Ovary (tissue), 3 donors: ENCODE data around the gene NUP85.

ENCODE experiments used
- EP300 ChIP-seq: sonication (generic); formaldehyde crosslinking; IDR thresholded peaks from one replicate; pipeline ENCODE4 v1.6.1; 2017; ENCODE audit warnings: antibody characterized with exemption
- POLR2A ChIP-seq: fragments of 450-650 bp; IDR thresholded peaks from one replicate; pipeline ENCODE4 v1.6.1; 2017; ENCODE audit warnings: antibody characterized with exemption, mild to moderate bottlenecking, moderate library complexity
- TF ChIP-seq, protein P1 (sequence below), 3 donors: fragments of 450-650 bp in 2 of 3; fragments of 200-600 bp in 1 of 3; IDR thresholded peaks; one replicate each; pipeline versions ENCODE4 v1.5.1 to v1.8.0; 2016 to 2022; ENCODE audit warnings: antibody characterized with exemption in 3 of 3, mild to moderate bottlenecking in 1 of 3
- donor health status: DM: no; HTN: no; CAD: no.

DNA sequence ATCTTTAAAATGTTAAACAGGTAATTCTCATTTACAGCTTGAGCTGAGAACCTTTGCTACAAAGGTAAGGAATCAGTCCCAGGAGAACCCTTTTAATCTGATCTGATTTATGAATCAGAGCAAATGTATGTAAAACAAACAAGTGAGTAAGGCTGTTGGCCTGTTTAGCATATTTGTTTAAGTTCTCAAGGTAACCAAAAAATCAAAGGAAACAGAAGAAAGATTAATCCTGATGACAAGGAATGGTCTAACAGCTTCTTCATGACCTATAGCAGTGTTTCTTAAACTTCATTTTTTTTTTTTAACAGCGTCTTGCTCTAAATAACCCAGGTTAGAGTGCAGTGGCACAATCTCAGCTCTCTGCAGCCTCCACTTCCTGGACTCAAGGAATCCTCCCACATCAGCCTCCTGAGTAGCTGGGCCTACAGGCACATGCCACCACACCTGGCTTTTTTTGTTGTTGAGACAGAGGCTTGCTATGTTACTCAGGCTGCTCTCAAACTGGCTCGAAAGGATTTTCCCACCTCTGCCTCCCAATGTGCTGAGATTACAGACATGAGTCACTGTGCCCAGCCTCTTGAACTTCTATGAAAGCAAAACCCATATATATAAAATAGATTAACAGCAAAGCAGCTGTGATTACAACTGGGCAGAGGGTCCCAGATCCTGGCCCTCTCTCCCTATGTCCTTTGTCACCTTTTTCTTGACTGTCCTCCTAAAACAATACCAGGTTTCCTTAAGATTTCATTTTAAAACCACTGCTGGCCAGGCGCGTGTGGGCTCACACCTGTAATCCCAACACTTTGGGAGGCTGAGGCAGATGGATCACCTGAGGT, 46.1 kb upstream of the NUP85 start:
- TF ChIP-seq EP300, result no peak
- TF ChIP-seq, protein P1, sequence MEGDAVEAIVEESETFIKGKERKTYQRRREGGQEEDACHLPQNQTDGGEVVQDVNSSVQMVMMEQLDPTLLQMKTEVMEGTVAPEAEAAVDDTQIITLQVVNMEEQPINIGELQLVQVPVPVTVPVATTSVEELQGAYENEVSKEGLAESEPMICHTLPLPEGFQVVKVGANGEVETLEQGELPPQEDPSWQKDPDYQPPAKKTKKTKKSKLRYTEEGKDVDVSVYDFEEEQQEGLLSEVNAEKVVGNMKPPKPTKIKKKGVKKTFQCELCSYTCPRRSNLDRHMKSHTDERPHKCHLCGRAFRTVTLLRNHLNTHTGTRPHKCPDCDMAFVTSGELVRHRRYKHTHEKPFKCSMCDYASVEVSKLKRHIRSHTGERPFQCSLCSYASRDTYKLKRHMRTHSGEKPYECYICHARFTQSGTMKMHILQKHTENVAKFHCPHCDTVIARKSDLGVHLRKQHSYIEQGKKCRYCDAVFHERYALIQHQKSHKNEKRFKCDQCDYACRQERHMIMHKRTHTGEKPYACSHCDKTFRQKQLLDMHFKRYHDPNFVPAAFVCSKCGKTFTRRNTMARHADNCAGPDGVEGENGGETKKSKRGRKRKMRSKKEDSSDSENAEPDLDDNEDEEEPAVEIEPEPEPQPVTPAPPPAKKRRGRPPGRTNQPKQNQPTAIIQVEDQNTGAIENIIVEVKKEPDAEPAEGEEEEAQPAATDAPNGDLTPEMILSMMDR (IDR thresholded peaks at IDR 0.05), result no peak
- no peak for TF ChIP-seq POLR2A
